Loucy (cell line): ENCODE measurements around the gene PLTP.
A peak's percentile ranks its signal among the peaks of the same experiment; 100 is the strongest.

ENCODE experiments used
- H2AFZ ChIP-seq: fragments of 200-600 bp; sonication (generic); 2 replicates; pipeline ENCODE4 v1.6.0; 2016; ENCODE audit warnings: antibody characterized with exemption, mild to moderate bottlenecking, low read length, moderate library complexity
- H3F3A ChIP-seq: fragments of 200-600 bp; 2 replicates; pipeline ENCODE4 v1.6.0; 2016; ENCODE audit warnings: antibody characterized with exemption, low read depth, mild to moderate bottlenecking
- H3K27me3 ChIP-seq: fragments of 200-600 bp; sonication (generic); 2 replicates; pipeline ENCODE4 v1.6.1; 2014; ENCODE audit warnings: low read length, mild to moderate bottlenecking; ENCODE audit not compliant: insufficient read depth, poor library complexity, severe bottlenecking
- H3K36me3 ChIP-seq: fragments of 200-600 bp; sonication (generic); 2 replicates; pipeline ENCODE4 v1.6.1; 2016; ENCODE audit warnings: low read length; ENCODE audit not compliant: insufficient read depth
- H3K4me1 ChIP-seq: fragments of 200-600 bp; sonication (generic); 2 replicates; pipeline ENCODE4 v1.5.1; 2014; ENCODE audit warnings: low read length, mild to moderate bottlenecking; ENCODE audit not compliant: insufficient read depth, poor library complexity, severe bottlenecking
- H3K4me2 ChIP-seq: fragments of 200-600 bp; sonication (generic); 2 replicates; pipeline ENCODE4 v1.6.0; 2014; ENCODE audit warnings: antibody characterized with exemption, low read length, low read depth, mild to moderate bottlenecking; ENCODE audit not compliant: poor library complexity, severe bottlenecking
- H3K4me3 ChIP-seq: fragments of 200-600 bp; sonication (generic); 2 replicates; pipeline ENCODE4 v1.5.1; 2014; ENCODE audit warnings: low read length, mild to moderate bottlenecking, mixed read lengths; ENCODE audit not compliant: poor library complexity, severe bottlenecking
- H3K79me2 ChIP-seq: fragments of 200-600 bp; sonication (generic); 2 replicates; pipeline ENCODE4 v1.6.1; 2014; ENCODE audit warnings: low read length; ENCODE audit not compliant: insufficient read depth
- H3K9ac ChIP-seq: fragments of 200-600 bp; sonication (generic); 2 replicates; pipeline ENCODE4 v1.6.0; 2014; ENCODE audit warnings: mild to moderate bottlenecking, low read depth, low read length, moderate library complexity; ENCODE audit not compliant: poor library complexity, severe bottlenecking
- H3K9me2 ChIP-seq: fragments of 200-600 bp; sonication (generic); replicated peaks from 2 replicates; pipeline ENCODE4 v1.6.1; 2016; ENCODE audit warnings: low read depth, low read length, mixed read lengths
- H3K9me3 ChIP-seq: fragments of 200-600 bp; sonication (generic); 2 replicates; pipeline ENCODE4 v1.6.1; 2014; ENCODE audit warnings: mild to moderate bottlenecking, antibody characterized with exemption, low read length, low read depth; ENCODE audit not compliant: insufficient read depth
- H4K20me1 ChIP-seq: fragments of 200-600 bp; sonication (generic); 2 replicates; pipeline ENCODE4 v1.6.0; 2014; ENCODE audit warnings: antibody characterized with exemption, low read length, mild to moderate bottlenecking; ENCODE audit not compliant: insufficient read depth, poor library complexity, severe bottlenecking
- EZH2phosphoT487 ChIP-seq: fragments of 200-600 bp; IDR thresholded peaks from 2 replicates; pipeline ENCODE4 v1.6.1; 2018; ENCODE audit warnings: antibody characterized with exemption, mild to moderate bottlenecking, moderate library complexity, borderline replicate concordance
- TF ChIP-seq, protein P1 (sequence below): fragments of 200-600 bp; sonication (generic); conservative IDR thresholded peaks from 2 replicates; pipeline ENCODE4 v1.5.1; 2014; ENCODE audit warnings: mild to moderate bottlenecking, antibody characterized with exemption, low read length

The PLTP gene

DNA sequence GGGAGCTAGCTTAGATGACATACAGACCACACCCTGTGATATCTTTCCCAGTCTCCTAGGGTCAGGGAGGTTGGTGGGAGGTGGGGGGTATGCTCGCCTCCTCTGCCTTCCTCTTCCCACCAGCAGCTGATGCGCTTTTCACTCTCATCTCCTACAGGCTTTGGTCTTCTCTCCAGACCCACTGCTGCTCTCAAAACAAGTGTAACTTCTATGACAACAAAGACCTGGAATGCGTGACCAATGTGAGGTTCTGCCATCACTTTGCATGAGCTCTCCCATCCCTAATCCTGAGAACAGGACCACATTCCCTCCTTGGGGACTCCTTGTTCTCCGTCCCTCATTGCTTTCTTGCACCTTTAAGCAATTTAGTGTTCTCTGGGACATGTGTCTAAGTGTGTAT, 18.1 kb downstream of the PLTP start:
- no peak overlapping the region for H3K4me2 ChIP-seq
- H3K4me1 ChIP-seq, result peaks cover 15% of the 10 kb centered on the region
- H3K9me3 ChIP-seq, result no peaks in the 10 kb centered on the region
- no peaks in the 10 kb centered on the region for H3K27me3 ChIP-seq
- no peak overlapping the region for H3K9ac ChIP-seq
- no peaks in the 10 kb centered on the region for H3F3A ChIP-seq
- no peaks in the 10 kb centered on the region for H3K36me3 ChIP-seq
- H2AFZ ChIP-seq, result no peak overlapping the region
- no peaks in the 10 kb centered on the region for H4K20me1 ChIP-seq
- 0 out of 2 replicates have a peak, but pooled peaks cover 4% of the 10 kb centered on the region for H3K79me2 ChIP-seq
- no peaks in the 10 kb centered on the region for H3K9me2 ChIP-seq
- H3K4me3 ChIP-seq, result no peak overlapping the region
- TF ChIP-seq, protein P1, sequence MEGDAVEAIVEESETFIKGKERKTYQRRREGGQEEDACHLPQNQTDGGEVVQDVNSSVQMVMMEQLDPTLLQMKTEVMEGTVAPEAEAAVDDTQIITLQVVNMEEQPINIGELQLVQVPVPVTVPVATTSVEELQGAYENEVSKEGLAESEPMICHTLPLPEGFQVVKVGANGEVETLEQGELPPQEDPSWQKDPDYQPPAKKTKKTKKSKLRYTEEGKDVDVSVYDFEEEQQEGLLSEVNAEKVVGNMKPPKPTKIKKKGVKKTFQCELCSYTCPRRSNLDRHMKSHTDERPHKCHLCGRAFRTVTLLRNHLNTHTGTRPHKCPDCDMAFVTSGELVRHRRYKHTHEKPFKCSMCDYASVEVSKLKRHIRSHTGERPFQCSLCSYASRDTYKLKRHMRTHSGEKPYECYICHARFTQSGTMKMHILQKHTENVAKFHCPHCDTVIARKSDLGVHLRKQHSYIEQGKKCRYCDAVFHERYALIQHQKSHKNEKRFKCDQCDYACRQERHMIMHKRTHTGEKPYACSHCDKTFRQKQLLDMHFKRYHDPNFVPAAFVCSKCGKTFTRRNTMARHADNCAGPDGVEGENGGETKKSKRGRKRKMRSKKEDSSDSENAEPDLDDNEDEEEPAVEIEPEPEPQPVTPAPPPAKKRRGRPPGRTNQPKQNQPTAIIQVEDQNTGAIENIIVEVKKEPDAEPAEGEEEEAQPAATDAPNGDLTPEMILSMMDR, result no peak
- no peak for TF ChIP-seq EZH2phosphoT487

DNA sequence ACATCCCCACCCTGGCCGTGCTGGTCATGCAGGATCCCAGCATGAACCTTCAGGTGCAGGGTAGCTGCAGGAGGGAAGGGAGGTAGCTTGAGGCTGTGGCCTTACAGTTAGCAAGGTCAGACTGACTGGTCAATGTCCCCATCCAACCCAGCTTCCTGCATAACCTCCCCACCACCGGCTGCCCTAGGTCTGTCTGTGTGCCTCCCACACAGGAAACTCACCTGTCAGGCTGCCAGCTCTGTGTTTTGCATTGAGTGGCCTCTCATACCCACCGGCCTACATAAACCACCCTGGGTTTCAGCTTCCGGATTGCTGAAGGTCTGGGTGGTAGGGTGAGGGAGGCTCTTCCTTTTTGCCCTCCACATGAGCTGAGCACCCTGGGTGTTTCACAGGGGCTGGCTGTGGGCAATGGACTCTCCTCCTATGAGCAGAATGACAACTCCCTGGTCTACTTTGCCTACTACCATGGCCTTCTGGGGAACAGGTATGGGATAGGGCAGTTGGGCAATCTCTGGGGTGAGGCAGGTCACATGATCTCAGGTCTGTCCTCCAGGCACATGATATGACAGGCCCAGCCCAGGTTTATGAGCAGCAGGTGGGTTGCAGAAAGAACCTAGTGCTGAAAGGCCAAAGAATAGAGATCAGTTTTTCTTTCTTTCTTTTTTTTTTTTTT, 19.0 kb downstream of the PLTP start:
- Histone ChIP-seq H3K9me3 (no peaks in the 10 kb centered on the region), H3K79me2 (0 out of 2 replicates have a peak, but pooled peaks cover 4% of the 10 kb centered on the region), H3K27me3 (no peaks in the 10 kb centered on the region), H3K9me2 (no peaks in the 10 kb centered on the region), H3K36me3 (no peaks in the 10 kb centered on the region), H3K9ac (no peak overlapping the region), H3F3A (no peaks in the 10 kb centered on the region), H3K4me3 (no peak overlapping the region), H4K20me1 (no peaks in the 10 kb centered on the region), H3K4me1 (peaks cover 15% of the 10 kb centered on the region), H3K4me2 (peak overlapping the region; percentile 84), H2AFZ (no peak overlapping the region)
- TF ChIP-seq, protein P1, result no peak
- no peak for TF ChIP-seq EZH2phosphoT487

DNA sequence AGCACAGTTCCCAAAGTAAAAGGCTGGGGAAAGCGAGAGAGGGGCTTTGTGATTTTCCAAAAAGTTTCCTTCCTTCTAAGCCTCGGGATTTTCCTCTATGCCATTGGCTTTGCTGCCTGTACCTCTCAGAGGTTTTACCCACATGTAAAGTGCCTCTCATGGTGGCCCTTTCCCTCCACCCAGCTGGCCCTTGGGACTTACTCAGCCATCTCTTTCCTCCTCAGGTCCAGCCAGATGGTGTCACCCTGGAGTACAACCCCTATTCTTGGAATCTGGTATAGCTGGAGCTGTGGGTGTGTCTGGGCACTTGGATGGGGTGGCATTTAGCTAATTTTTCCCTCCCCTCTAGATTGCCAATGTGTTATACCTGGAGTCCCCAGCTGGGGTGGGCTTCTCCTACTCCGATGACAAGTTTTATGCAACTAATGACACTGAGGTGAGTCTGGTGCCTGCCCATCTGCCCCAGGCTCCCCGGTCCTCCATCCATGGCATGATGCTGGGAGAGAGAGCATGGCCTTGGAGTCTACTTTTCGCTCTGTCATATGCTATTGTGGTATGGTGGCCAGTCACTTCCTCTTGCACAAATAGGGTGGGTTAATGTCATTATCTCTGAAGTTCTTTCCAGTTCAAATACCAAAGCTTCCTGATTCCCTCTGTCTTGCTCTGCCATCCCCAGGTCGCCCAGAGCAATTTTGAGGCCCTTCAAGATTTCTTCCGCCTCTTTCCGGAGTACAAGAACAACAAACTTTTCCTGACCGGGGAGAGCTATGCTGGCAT, 19.7 kb downstream of the PLTP start:
- Histone ChIP-seq H3K4me1 (peaks cover 15% of the 10 kb centered on the region), H3K79me2 (0 out of 2 replicates have a peak, but pooled peaks cover 4% of the 10 kb centered on the region), H3K9me2 (no peaks in the 10 kb centered on the region), H3K4me3 (peak overlapping the region; percentile 81), H3K9ac (peak overlapping the region; percentile 72), H3K36me3 (no peaks in the 10 kb centered on the region), H3K9me3 (no peaks in the 10 kb centered on the region), H3F3A (no peaks in the 10 kb centered on the region), H2AFZ (no peak overlapping the region), H3K4me2 (peak overlapping the region; percentile 84), H3K27me3 (no peaks in the 10 kb centered on the region), H4K20me1 (no peaks in the 10 kb centered on the region)
- TF ChIP-seq, protein P1, result 0 out of 2 replicates have a peak, but pooled peaks have one; percentile 11
- TF ChIP-seq EZH2phosphoT487, result no peak
